ENCODE results near the gene PPFIA2. TPM values are rescaled to one million over a fixed set of nuclear protein-coding genes. Genes with fewer than 3 reads are reported as not detected.

PPFIA2 gene
- total RNA-seq, 3 donors from 2014 or later: not detected

DNA sequence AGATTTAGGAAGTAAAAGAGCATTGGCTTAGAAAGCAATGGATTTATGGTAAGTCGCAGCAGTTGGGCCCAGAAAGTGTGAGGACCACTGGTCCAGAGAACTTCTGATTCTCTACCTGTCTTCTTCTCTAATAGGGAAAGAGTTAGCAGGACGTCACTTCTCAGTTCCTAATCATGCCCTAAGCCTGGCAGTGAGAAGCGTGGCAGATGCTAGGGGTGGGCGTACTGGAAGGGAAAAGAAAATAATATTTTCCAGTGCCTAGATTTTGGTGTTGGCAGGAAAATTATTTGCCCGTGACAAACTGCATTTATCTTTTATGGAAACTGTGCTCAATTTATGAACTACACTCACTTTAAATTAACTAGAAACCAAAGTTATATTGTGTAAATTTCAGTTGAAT, 212.3 kb downstream of the PPFIA2 start:
- Mint-ChIP-seq H3K27me3 (ENCODE audit: low read depth) (no peaks in the 10 kb centered on the region), H3K4me1 (ENCODE audit: low read depth) (no peaks in the 10 kb centered on the region), H3K9me3 (no peaks in the 10 kb centered on the region), H3K4me3 (no peak overlapping the region), H3K36me3 (ENCODE audit: insufficient read depth) (no peaks in the 10 kb centered on the region)
- no peak for ATAC-seq
- DNase-seq: no peak

GRCh38 chr12:81543621-81544139, 215.5 kb downstream of the PPFIA2 start:
- Mint-ChIP-seq H3K4me3 (no peak overlapping the region), H3K4me1 (ENCODE audit: low read depth) (no peaks in the 10 kb centered on the region), H3K36me3 (ENCODE audit: insufficient read depth) (no peaks in the 10 kb centered on the region), H3K9me3 (no peaks in the 10 kb centered on the region), H3K27me3 (ENCODE audit: low read depth) (no peaks in the 10 kb centered on the region)
- ATAC-seq (no peak), DNase-seq (no peak)

DNA sequence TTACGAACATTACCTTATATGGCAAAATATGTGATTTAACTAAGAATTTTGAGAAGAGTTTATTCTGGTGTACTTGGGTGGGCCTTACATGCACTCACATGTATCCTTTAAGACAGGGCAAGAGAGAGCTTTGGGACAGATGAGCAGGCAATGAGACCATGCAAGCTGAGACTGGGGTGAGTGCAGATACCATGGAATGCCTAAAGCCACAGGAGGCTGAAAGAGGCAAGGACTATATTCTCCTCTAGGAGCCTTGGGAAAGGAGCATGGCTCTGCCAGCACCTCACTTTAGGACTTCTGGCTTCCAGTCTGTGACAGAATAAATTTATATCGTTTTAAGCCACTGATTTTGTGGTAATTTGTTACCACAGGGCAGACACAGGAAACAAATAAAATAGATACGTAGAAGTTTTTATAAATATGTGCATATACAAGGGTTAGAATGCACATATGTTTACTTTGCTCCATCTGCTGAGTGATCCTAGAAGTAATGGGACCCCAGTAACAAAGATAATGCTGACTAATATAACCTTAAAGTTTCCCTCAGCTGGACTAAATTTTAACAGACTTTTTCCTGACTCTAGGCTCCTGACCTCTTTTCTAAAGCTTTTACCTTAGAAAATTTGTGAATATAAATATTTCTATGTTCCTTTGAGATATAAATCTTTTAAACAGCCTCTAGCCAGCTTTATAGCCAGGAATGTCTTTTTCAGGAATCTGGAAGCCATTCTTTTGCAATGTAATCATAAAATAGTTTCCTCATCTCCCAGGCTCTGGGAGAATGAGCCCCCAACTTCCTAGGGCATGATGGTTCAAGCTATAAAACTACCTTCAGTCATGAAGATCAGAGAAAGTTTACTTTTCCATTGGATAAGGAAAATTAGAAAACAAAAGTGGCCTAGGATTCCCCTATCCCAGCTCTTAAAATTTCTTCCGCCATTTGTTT, 216.8 kb downstream of the PPFIA2 start:
- H3K27me3 Mint-ChIP-seq (ENCODE audit: low read depth): no peaks in the 10 kb centered on the region
- no peak overlapping the region for H3K4me3 Mint-ChIP-seq
- no peaks in the 10 kb centered on the region for H3K4me1 Mint-ChIP-seq (ENCODE audit: low read depth)
- H3K9me3 Mint-ChIP-seq: no peaks in the 10 kb centered on the region
- no peak for DNase-seq
- no peak for ATAC-seq
- no peaks in the 10 kb centered on the region for H3K36me3 Mint-ChIP-seq (ENCODE audit: insufficient read depth)

GRCh38 chr12:81541121-81541520, 218.0 kb downstream of the PPFIA2 start:
- Mint-ChIP-seq H3K36me3 (ENCODE audit: insufficient read depth) (no peaks in the 10 kb centered on the region), H3K4me3 (no peak overlapping the region), H3K27me3 (ENCODE audit: low read depth) (no peaks in the 10 kb centered on the region), H3K9me3 (no peaks in the 10 kb centered on the region), H3K4me1 (ENCODE audit: low read depth) (no peaks in the 10 kb centered on the region)
- DNase-seq (no peak), ATAC-seq (no peak)

DNA sequence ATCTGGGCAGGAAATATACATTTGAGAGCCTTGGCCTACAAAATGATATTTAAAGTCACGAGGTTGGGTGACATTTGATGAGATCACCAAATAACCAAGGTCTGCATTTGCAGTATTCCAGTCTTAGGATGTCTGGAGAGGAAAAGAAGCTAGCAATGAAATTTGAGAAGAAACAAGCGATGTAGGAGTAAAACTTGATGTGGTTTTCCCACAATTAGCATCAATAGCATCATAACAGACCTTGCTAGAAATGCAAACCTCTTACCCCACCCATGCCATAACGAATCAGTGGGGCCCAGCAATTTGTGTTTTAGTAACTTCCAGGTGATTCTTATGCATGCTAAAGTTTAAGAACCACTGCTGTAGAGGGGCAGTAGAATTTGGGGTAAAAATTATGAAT, 219.9 kb downstream of the PPFIA2 start:
- H3K36me3 Mint-ChIP-seq (ENCODE audit: insufficient read depth): no peaks in the 10 kb centered on the region
- DNase-seq (no peak), ATAC-seq (no peak)
- no peak overlapping the region for H3K4me3 Mint-ChIP-seq
- H3K27me3 Mint-ChIP-seq (ENCODE audit: low read depth): no peaks in the 10 kb centered on the region
- H3K9me3 Mint-ChIP-seq: no peaks in the 10 kb centered on the region
- H3K4me1 Mint-ChIP-seq (ENCODE audit: low read depth): no peaks in the 10 kb centered on the region

DNA sequence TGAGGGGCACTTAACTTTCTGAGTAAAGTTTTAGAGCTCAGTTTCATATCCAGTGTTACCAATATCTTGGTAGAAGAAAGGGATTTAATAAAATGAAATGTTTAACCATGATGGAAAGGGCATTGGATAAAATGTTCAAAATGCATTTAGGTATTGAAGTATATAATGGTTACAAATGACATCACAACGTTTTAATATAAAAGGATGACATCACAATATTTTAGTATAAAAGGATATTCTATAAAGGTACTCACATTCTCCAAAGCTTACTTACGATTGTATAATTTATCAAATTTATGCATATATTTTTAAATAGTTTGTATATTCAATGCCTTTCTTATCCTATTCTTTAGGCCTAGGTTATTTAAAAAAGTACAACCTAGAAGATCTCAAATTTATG, 226.1 kb downstream of the PPFIA2 start:
- no peak for DNase-seq
- no peaks in the 10 kb centered on the region for H3K4me1 Mint-ChIP-seq (ENCODE audit: low read depth)

DNA sequence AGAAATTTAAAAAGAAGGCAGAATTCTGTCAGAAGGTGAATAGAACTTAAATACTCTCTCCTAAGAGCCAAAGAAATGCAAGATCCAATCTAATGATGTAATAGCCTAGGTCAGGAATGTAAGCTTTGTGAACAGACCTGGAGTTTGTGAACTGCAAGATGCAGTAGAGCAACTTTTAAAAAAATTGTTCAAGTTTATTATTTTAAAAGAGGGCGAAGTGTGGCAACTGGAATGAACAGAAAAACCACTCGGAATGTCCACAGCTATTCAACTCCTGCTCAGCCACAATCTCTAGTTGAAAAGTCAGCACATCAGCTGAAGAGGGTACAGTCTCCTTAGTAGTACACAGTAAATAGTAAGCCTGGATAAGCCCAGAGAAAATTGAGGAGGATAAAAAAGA, 228.8 kb downstream of the PPFIA2 start:
- Mint-ChIP-seq H3K9me3 (no peaks in the 10 kb centered on the region), H3K27me3 (ENCODE audit: low read depth) (no peaks in the 10 kb centered on the region), H3K36me3 (ENCODE audit: insufficient read depth) (no peaks in the 10 kb centered on the region), H3K4me3 (no peak overlapping the region), H3K4me1 (ENCODE audit: low read depth) (no peaks in the 10 kb centered on the region)
- DNase-seq (no peak), ATAC-seq (no peak)

More for the DNA sequence above, 226.1 kb downstream of the PPFIA2 start:
- Mint-ChIP-seq H3K9me3 (no peaks in the 10 kb centered on the region), H3K36me3 (ENCODE audit: insufficient read depth) (no peaks in the 10 kb centered on the region), H3K27me3 (ENCODE audit: low read depth) (no peaks in the 10 kb centered on the region), H3K4me3 (no peak overlapping the region)
- no peak for ATAC-seq

- Mint-ChIP-seq H3K36me3 (ENCODE audit: insufficient read depth) (no peaks in the 10 kb centered on the region), H3K4me3 (no peak overlapping the region), H3K27me3 (ENCODE audit: low read depth) (no peaks in the 10 kb centered on the region), H3K9me3 (peaks cover 3% of the 10 kb centered on the region), H3K4me1 (ENCODE audit: low read depth) (peaks cover 4% of the 10 kb centered on the region)
- no peak for ATAC-seq
- no peak for DNase-seq
These were observed 238.8 kb downstream of the PPFIA2 start for GRCh38 chr12:81520064-81520945.

DNA sequence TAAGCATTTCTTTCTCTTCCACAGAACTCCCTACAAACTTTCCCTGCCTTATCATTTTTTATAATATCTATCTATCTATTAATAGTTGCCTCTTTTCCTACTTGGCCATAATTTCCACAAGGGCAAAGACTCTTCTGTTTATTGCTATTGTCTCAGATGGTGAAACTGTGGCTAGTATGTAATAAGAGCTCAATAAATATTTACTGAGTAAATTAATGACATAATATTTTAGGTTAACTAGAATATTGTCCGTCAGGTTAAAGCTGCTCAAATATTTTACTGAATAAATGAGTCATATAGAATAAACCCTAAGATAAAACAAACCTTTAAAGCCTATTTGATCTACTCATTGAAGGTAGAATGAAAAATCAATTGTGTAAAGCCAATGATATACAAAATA, 240.5 kb downstream of the PPFIA2 start:
- H3K27me3 Mint-ChIP-seq (ENCODE audit: low read depth): no peaks in the 10 kb centered on the region
- H3K36me3 Mint-ChIP-seq (ENCODE audit: insufficient read depth): no peaks in the 10 kb centered on the region
- DNase-seq (no peak), ATAC-seq (no peak)
- peaks cover 3% of the 10 kb centered on the region for H3K9me3 Mint-ChIP-seq
- H3K4me1 Mint-ChIP-seq (ENCODE audit: low read depth): peaks cover 4% of the 10 kb centered on the region
- H3K4me3 Mint-ChIP-seq: no peak overlapping the region

- no peaks in the 10 kb centered on the region for H3K36me3 Mint-ChIP-seq (ENCODE audit: insufficient read depth)
These were observed 241.9 kb downstream of the PPFIA2 start for GRCh38 chr12:81517296-81517695.

GRCh38 chr12:81502912-81503695, 256.0 kb downstream of the PPFIA2 start:
- H3K27me3 Mint-ChIP-seq (ENCODE audit: low read depth): no peaks in the 10 kb centered on the region
- H3K4me1 Mint-ChIP-seq (ENCODE audit: low read depth): no peaks in the 10 kb centered on the region
- ATAC-seq: no peak
- H3K9me3 Mint-ChIP-seq: peaks cover 4% of the 10 kb centered on the region
- H3K36me3 Mint-ChIP-seq (ENCODE audit: insufficient read depth): no peaks in the 10 kb centered on the region
- H3K4me3 Mint-ChIP-seq: no peak overlapping the region
- DNase-seq: no peak

More at GRCh38 chr12:81517296-81517695, 241.9 kb downstream of the PPFIA2 start:
- H3K4me1 Mint-ChIP-seq (ENCODE audit: low read depth): peaks cover 4% of the 10 kb centered on the region
- no peaks in the 10 kb centered on the region for H3K27me3 Mint-ChIP-seq (ENCODE audit: low read depth)
- peaks cover 3% of the 10 kb centered on the region for H3K9me3 Mint-ChIP-seq
- ATAC-seq (no peak), DNase-seq (no peak)
- H3K4me3 Mint-ChIP-seq: no peak overlapping the region

DNA sequence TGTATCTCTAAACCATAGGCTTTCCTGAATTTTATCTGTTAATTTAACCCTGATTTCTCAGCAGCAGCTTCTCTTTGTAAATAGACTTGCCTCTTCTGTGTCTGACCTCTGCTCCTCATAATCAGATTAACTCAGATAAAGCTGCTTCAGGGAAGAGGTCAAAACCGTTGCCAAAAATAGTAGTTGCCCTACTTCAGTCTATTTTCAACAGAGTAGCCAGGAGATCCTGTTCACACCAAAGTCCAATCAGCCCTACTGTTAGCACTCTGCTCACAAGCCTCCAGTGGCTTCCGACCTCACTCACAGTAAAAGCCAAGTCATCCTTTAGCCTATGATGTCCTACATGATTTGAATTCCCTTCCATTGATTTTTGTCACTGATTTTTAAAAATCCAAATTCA, 258.4 kb downstream of the PPFIA2 start:
- Mint-ChIP-seq H3K9me3 (no peaks in the 10 kb centered on the region), H3K4me1 (ENCODE audit: low read depth) (no peaks in the 10 kb centered on the region), H3K36me3 (ENCODE audit: insufficient read depth) (no peaks in the 10 kb centered on the region), H3K27me3 (ENCODE audit: low read depth) (no peaks in the 10 kb centered on the region), H3K4me3 (no peak overlapping the region)
- ATAC-seq (no peak), DNase-seq (no peak)

GRCh38 chr12:81499809-81500208, 259.3 kb downstream of the PPFIA2 start:
- H3K4me3 Mint-ChIP-seq: no peak overlapping the region
- ATAC-seq: no peak
- H3K9me3 Mint-ChIP-seq: no peaks in the 10 kb centered on the region
- no peaks in the 10 kb centered on the region for H3K4me1 Mint-ChIP-seq (ENCODE audit: low read depth)
- DNase-seq: no peak
- H3K36me3 Mint-ChIP-seq (ENCODE audit: insufficient read depth): no peaks in the 10 kb centered on the region
- no peaks in the 10 kb centered on the region for H3K27me3 Mint-ChIP-seq (ENCODE audit: low read depth)
